ENCODE results near the gene ZNF146.
"Not testable (repeated sequence)": the region's sequence is repeated elsewhere in the genome, so short reads cannot be mapped to it uniquely, and the experiment has no call there.

The ZNF146 gene

GRCh38 chr19:36214386-36215275 lies at the start of gene ZNF146, which contains the start of gene ZNF565:
Gene ZNF146 (plus strand): TSS chr19:36215106. CDS start chr19:36236441, 21,335 bp downstream.
Gene ZNF565 (minus strand): TSS chr19:36214665. CDS start chr19:36201985, 12,680 bp downstream.
- Histone ChIP-seq H3K27me3 (ENCODE audit: control insufficient read depth in 1 of 2, insufficient read depth in 2 of 2, low read length in 2 of 2) (no peaks in the 10 kb centered on the region), H3K9ac (ENCODE audit: low read depth in 1 of 2, low read length in 2 of 2) (peak within 1 kb of the TSS; percentile 77 to 92), H3K9me3 (ENCODE audit: control insufficient read depth in 1 of 2, low read length in 2 of 2) (no peaks in the 10 kb centered on the region), H3K36me3 (ENCODE audit: control insufficient read depth in 1 of 2, insufficient read depth in 2 of 2, low read length in 2 of 2) (peaks cover 0 to 3% of the 10 kb centered on the region in 2 donors), H3K27ac (ENCODE audit: low read depth, low read length) (peak within 1 kb of the TSS; percentile 98), H3K4me3 (ENCODE audit: low read depth in 1 of 2, low read length in 2 of 2) (peak within 1 kb of the TSS; percentile 88 to 91), H3K4me1 (ENCODE audit: control insufficient read depth in 1 of 2, insufficient read depth in 2 of 2, low read length in 2 of 2) (peaks cover 4 to 14% of the 10 kb centered on the region in 2 donors)

- peak overlapping the region; percentile 56 for H3K27ac ChIP-seq (ENCODE audit: low read depth, low read length)
- peak overlapping the region; percentile 28 to 29 for H3K4me3 ChIP-seq (ENCODE audit: low read depth in 1 of 2, low read length in 2 of 2)
- no peak overlapping the region for H3K9ac ChIP-seq (ENCODE audit: low read depth in 1 of 2, low read length in 2 of 2)
These were observed 45.7 kb upstream of the ZNF146 start for GRCh38 chr19:36169084-36169760.

GRCh38 chr19:36172852-36173251 lies 42.1 kb upstream of the ZNF146 start:
- no peak overlapping the region for H3K27ac ChIP-seq (ENCODE audit: low read depth, low read length)
- no peaks in the 10 kb centered on the region for H3K36me3 ChIP-seq (ENCODE audit: control insufficient read depth in 1 of 2, insufficient read depth in 2 of 2, low read length in 2 of 2)
- no peak overlapping the region for H3K9ac ChIP-seq (ENCODE audit: low read depth in 1 of 2, low read length in 2 of 2)
- no peaks in the 10 kb centered on the region for H3K9me3 ChIP-seq (ENCODE audit: control insufficient read depth in 1 of 2, low read length in 2 of 2)
- no peak overlapping the region for H3K4me3 ChIP-seq (ENCODE audit: low read depth in 1 of 2, low read length in 2 of 2)
- H3K4me1 ChIP-seq (ENCODE audit: control insufficient read depth in 1 of 2, insufficient read depth in 2 of 2, low read length in 2 of 2): peaks cover 4 to 15% of the 10 kb centered on the region in 2 donors
- H3K27me3 ChIP-seq (ENCODE audit: control insufficient read depth in 1 of 2, insufficient read depth in 2 of 2, low read length in 2 of 2): no peaks in the 10 kb centered on the region

More at GRCh38 chr19:36169084-36169760, 45.7 kb upstream of the ZNF146 start:
- Histone ChIP-seq H3K36me3 (ENCODE audit: control insufficient read depth in 1 of 2, insufficient read depth in 2 of 2, low read length in 2 of 2) (no peaks in the 10 kb centered on the region), H3K4me1 (ENCODE audit: control insufficient read depth in 1 of 2, insufficient read depth in 2 of 2, low read length in 2 of 2) (peaks cover 4 to 15% of the 10 kb centered on the region in 2 donors), H3K27me3 (ENCODE audit: control insufficient read depth in 1 of 2, insufficient read depth in 2 of 2, low read length in 2 of 2) (no peaks in the 10 kb centered on the region), H3K9me3 (ENCODE audit: control insufficient read depth in 1 of 2, low read length in 2 of 2) (no peaks in the 10 kb centered on the region)

- not testable (repeated sequence) for H3K4me3 ChIP-seq (ENCODE audit: low read depth in 1 of 2, low read length in 2 of 2); H3K9me3 ChIP-seq (ENCODE audit: control insufficient read depth in 1 of 2, low read length in 2 of 2); H3K36me3 ChIP-seq (ENCODE audit: control insufficient read depth in 1 of 2, insufficient read depth in 2 of 2, low read length in 2 of 2); H3K27ac ChIP-seq (ENCODE audit: low read depth, low read length); H3K9ac ChIP-seq (ENCODE audit: low read depth in 1 of 2, low read length in 2 of 2); H3K27me3 ChIP-seq (ENCODE audit: control insufficient read depth in 1 of 2, insufficient read depth in 2 of 2, low read length in 2 of 2)
- H3K4me1 ChIP-seq (ENCODE audit: control insufficient read depth in 1 of 2, insufficient read depth in 2 of 2, low read length in 2 of 2): peaks cover 3 to 13% of the 10 kb centered on the region in 2 donors
These were observed 41.1 kb upstream of the ZNF146 start for GRCh38 chr19:36173846-36174245.

- H3K27me3 ChIP-seq (ENCODE audit: control insufficient read depth in 1 of 2, insufficient read depth in 2 of 2, low read length in 2 of 2); H3K27ac ChIP-seq (ENCODE audit: low read depth, low read length); H3K4me1 ChIP-seq (ENCODE audit: control insufficient read depth in 1 of 2, insufficient read depth in 2 of 2, low read length in 2 of 2); H3K4me3 ChIP-seq (ENCODE audit: low read depth in 1 of 2, low read length in 2 of 2); H3K9me3 ChIP-seq (ENCODE audit: control insufficient read depth in 1 of 2, low read length in 2 of 2); H3K9ac ChIP-seq (ENCODE audit: low read depth in 1 of 2, low read length in 2 of 2): not testable (repeated sequence)
- peaks cover 0 to 13% of the 10 kb centered on the region in 2 donors for H3K36me3 ChIP-seq (ENCODE audit: control insufficient read depth in 1 of 2, insufficient read depth in 2 of 2, low read length in 2 of 2)
These were observed 35.8 kb upstream of the ZNF146 start for GRCh38 chr19:36179077-36179476.

GRCh38 chr19:36182612-36183244 lies 32.2 kb upstream of the ZNF146 start:
- no peaks in the 10 kb centered on the region for H3K4me1 ChIP-seq (ENCODE audit: control insufficient read depth in 1 of 2, insufficient read depth in 2 of 2, low read length in 2 of 2)
- no peak overlapping the region for H3K9ac ChIP-seq (ENCODE audit: low read depth in 1 of 2, low read length in 2 of 2)

GRCh38 chr19:36183245-36183628 lies 31.7 kb upstream of the ZNF146 start:
- Histone ChIP-seq H3K9ac (ENCODE audit: low read depth in 1 of 2, low read length in 2 of 2) (no peak overlapping the region), H3K27me3 (ENCODE audit: control insufficient read depth in 1 of 2, insufficient read depth in 2 of 2, low read length in 2 of 2) (no peaks in the 10 kb centered on the region), H3K4me1 (ENCODE audit: control insufficient read depth in 1 of 2, insufficient read depth in 2 of 2, low read length in 2 of 2) (no peaks in the 10 kb centered on the region), H3K4me3 (ENCODE audit: low read depth in 1 of 2, low read length in 2 of 2) (no peak overlapping the region), H3K9me3 (ENCODE audit: control insufficient read depth in 1 of 2, low read length in 2 of 2) (no peaks in the 10 kb centered on the region), H3K27ac (ENCODE audit: low read depth, low read length) (no peak overlapping the region), H3K36me3 (ENCODE audit: control insufficient read depth in 1 of 2, insufficient read depth in 2 of 2, low read length in 2 of 2) (peaks cover 0 to 13% of the 10 kb centered on the region in 2 donors)

More at GRCh38 chr19:36182612-36183244, 32.2 kb upstream of the ZNF146 start:
- Histone ChIP-seq H3K9me3 (ENCODE audit: control insufficient read depth in 1 of 2, low read length in 2 of 2) (no peaks in the 10 kb centered on the region), H3K27ac (ENCODE audit: low read depth, low read length) (no peak overlapping the region), H3K36me3 (ENCODE audit: control insufficient read depth in 1 of 2, insufficient read depth in 2 of 2, low read length in 2 of 2) (peaks cover 0 to 13% of the 10 kb centered on the region in 2 donors), H3K4me3 (ENCODE audit: low read depth in 1 of 2, low read length in 2 of 2) (no peak overlapping the region), H3K27me3 (ENCODE audit: control insufficient read depth in 1 of 2, insufficient read depth in 2 of 2, low read length in 2 of 2) (no peaks in the 10 kb centered on the region)

- not testable (repeated sequence) for H3K4me1 ChIP-seq (ENCODE audit: control insufficient read depth in 1 of 2, insufficient read depth in 2 of 2, low read length in 2 of 2); H3K27ac ChIP-seq (ENCODE audit: low read depth, low read length); H3K27me3 ChIP-seq (ENCODE audit: control insufficient read depth in 1 of 2, insufficient read depth in 2 of 2, low read length in 2 of 2); H3K4me3 ChIP-seq (ENCODE audit: low read depth in 1 of 2, low read length in 2 of 2); H3K9me3 ChIP-seq (ENCODE audit: control insufficient read depth in 1 of 2, low read length in 2 of 2); H3K9ac ChIP-seq (ENCODE audit: low read depth in 1 of 2, low read length in 2 of 2)
- H3K36me3 ChIP-seq (ENCODE audit: control insufficient read depth in 1 of 2, insufficient read depth in 2 of 2, low read length in 2 of 2): peaks cover 0 to 13% of the 10 kb centered on the region in 2 donors
These were observed 28.2 kb upstream of the ZNF146 start for GRCh38 chr19:36186722-36187121.

- H3K9me3 ChIP-seq (ENCODE audit: control insufficient read depth in 1 of 2, low read length in 2 of 2): no peaks in the 10 kb centered on the region
- H3K4me3 ChIP-seq (ENCODE audit: low read depth in 1 of 2, low read length in 2 of 2): no peak overlapping the region
- H3K27me3 ChIP-seq (ENCODE audit: control insufficient read depth in 1 of 2, insufficient read depth in 2 of 2, low read length in 2 of 2): no peaks in the 10 kb centered on the region
- H3K9ac ChIP-seq (ENCODE audit: low read depth in 1 of 2, low read length in 2 of 2): no peak overlapping the region
- H3K4me1 ChIP-seq (ENCODE audit: control insufficient read depth in 1 of 2, insufficient read depth in 2 of 2, low read length in 2 of 2): no peaks in the 10 kb centered on the region
- peaks cover 3 to 13% of the 10 kb centered on the region in 2 donors for H3K36me3 ChIP-seq (ENCODE audit: control insufficient read depth in 1 of 2, insufficient read depth in 2 of 2, low read length in 2 of 2)
- no peak overlapping the region for H3K27ac ChIP-seq (ENCODE audit: low read depth, low read length)
These were observed 18.7 kb upstream of the ZNF146 start for GRCh38 chr19:36196249-36196648.

GRCh38 chr19:36198119-36198518 lies 16.8 kb upstream of the ZNF146 start:
- H3K27ac ChIP-seq (ENCODE audit: low read depth, low read length): no peak overlapping the region
- H3K36me3 ChIP-seq (ENCODE audit: control insufficient read depth in 1 of 2, insufficient read depth in 2 of 2, low read length in 2 of 2): peaks cover 3 to 18% of the 10 kb centered on the region in 2 donors
- H3K4me3 ChIP-seq (ENCODE audit: low read depth in 1 of 2, low read length in 2 of 2): no peak overlapping the region
- H3K27me3 ChIP-seq (ENCODE audit: control insufficient read depth in 1 of 2, insufficient read depth in 2 of 2, low read length in 2 of 2): no peaks in the 10 kb centered on the region
- H3K4me1 ChIP-seq (ENCODE audit: control insufficient read depth in 1 of 2, insufficient read depth in 2 of 2, low read length in 2 of 2): no peaks in the 10 kb centered on the region
- H3K9ac ChIP-seq (ENCODE audit: low read depth in 1 of 2, low read length in 2 of 2): no peak overlapping the region
- H3K9me3 ChIP-seq (ENCODE audit: control insufficient read depth in 1 of 2, low read length in 2 of 2): no peaks in the 10 kb centered on the region

Measured in duodenal mucosa (tissue), 2 donors.